ENCODE results near the gene ADAMTS7.
"Not testable (repeated sequence)": the region's sequence is repeated elsewhere in the genome, so short reads cannot be mapped to it uniquely, and the experiment has no call there.

Gene ADAMTS7

DNA sequence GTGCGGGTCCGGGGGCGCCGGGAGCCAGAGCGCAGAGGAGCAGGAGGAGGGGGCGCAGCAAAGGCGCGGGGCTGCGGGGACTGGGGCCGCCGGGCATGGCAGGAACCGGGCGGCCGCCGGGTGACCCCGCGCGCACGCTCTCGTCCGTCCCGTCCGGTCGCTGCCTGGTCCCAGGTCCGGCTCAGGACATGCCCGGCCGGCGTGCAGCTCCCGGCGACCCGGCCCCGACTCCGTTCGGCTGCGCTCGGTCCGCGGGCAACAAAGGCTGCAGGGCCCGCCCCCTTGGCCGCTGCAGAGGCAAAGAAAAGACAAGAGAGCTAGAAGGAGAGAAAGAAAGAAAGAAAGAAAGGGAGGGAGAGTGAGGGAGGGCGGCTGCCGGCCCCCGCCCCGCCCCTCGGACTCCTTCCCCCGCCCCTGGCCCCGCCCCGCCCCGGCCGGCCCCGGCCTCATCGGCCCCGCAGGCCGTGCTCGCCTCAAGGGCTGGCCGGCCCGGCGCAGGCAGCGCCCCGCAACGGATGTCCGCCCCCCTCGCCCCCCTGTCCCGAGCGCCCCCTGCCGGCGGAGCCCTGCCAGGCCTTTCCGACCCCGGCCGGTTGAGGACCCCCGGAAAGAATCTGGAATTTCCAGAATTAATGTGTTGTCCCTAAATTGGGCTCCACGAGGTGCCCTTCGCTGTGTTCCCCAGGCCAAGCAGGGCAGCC lies at the start of gene ADAMTS7:
Gene ADAMTS7 (minus strand): TSS at position 341 of the 701 bp plus-strand sequence. CDS start 244 bp downstream, at position 97.
- TF ChIP-seq Cebpa-rat (IDR thresholded peaks at IDR 0.05), result no peak
- Histone ChIP-seq H3K36me3 (peaks cover 0 to 4% (median 0%) of the 10 kb centered on the region in 11 experiments; a peak in 1 of 22 replicates), H3K4me2 (peak within 1 kb of the TSS; percentile 90 to 97 (median 94)), H3K9ac (peak within 1 kb of the TSS; percentile 79 to 89 (median 83)), H3K27ac (peak within 1 kb of the TSS; percentile 10 to 87 (median 83); a peak in 21 of 22 replicates), H3K9me3 (replicated peaks in 1 of 11) (no peaks in the 10 kb centered on the region), H3K4me3 (peak within 1 kb of the TSS; percentile 56 to 94 (median 86)), H3K4me1 (peaks cover 10 to 37% (median 29%) of the 10 kb centered on the region in 10 experiments; a peak in 19 of 20 replicates), H3K27me3 (peaks cover 0 to 18% (median 0%) of the 10 kb centered on the region in 11 experiments; a peak in 7 of 22 replicates), H4K20me1 (peaks cover 0 to 28% (median 15%) of the 10 kb centered on the region in 11 experiments; a peak in 12 of 22 replicates)

GRCh38 chr15:78859971-78860719 lies 48.9 kb upstream of the ADAMTS7 start:
- peak overlapping the region in 8 of 11 experiments; percentile 14 to 63 (median 48); a peak in 12 of 22 replicates for H3K27ac ChIP-seq
- peak overlapping the region; percentile 46 to 83 (median 75) for H3K4me2 ChIP-seq
- H3K27me3 ChIP-seq, result no peaks in the 10 kb centered on the region

GRCh38 chr15:78855746-78856145 lies 44.5 kb upstream of the ADAMTS7 start:
- Histone ChIP-seq H3K9me3 (replicated peaks in 1 of 11) (0 out of 22 replicates have a peak, but pooled peaks cover 0 to 4% (median 0%) of the 10 kb centered on the region in 11 experiments), H4K20me1 (no peaks in the 10 kb centered on the region), H3K27me3 (no peaks in the 10 kb centered on the region), H3K4me1 (peaks cover 0 to 4% (median 0%) of the 10 kb centered on the region in 10 experiments; a peak in 1 of 20 replicates), H3K27ac (no peak overlapping the region), H3K36me3 (no peaks in the 10 kb centered on the region), H3K4me3 (no peak overlapping the region), H3K9ac (no peak overlapping the region), H3K4me2 (no peak overlapping the region)
- no peak for TF ChIP-seq Cebpa-rat (IDR thresholded peaks at IDR 0.05)

More at GRCh38 chr15:78859971-78860719, 48.9 kb upstream of the ADAMTS7 start:
- Histone ChIP-seq H3K4me3 (peak overlapping the region; percentile 42 to 63 (median 56)), H3K4me1 (peaks cover 0 to 4% (median 0%) of the 10 kb centered on the region in 10 experiments; a peak in 1 of 20 replicates), H3K9ac (peak overlapping the region; percentile 9 to 73 (median 70); a peak in 20 of 22 replicates), H4K20me1 (no peaks in the 10 kb centered on the region), H3K9me3 (replicated peaks in 1 of 11) (no peaks in the 10 kb centered on the region), H3K36me3 (no peaks in the 10 kb centered on the region)
- TF ChIP-seq Cebpa-rat (IDR thresholded peaks at IDR 0.05), result no peak

GRCh38 chr15:78854833-78855372 lies 43.6 kb upstream of the ADAMTS7 start:
- Histone ChIP-seq H3K4me1 (peaks cover 0 to 2% (median 0%) of the 10 kb centered on the region in 10 experiments; a peak in 1 of 20 replicates), H3K9ac (no peak overlapping the region), H3K27me3 (no peaks in the 10 kb centered on the region), H3K4me3 (no peak overlapping the region), H3K4me2 (no peak overlapping the region), H4K20me1 (no peaks in the 10 kb centered on the region), H3K27ac (no peak overlapping the region), H3K9me3 (replicated peaks in 1 of 11) (0 out of 22 replicates have a peak, but pooled peaks cover 0 to 4% (median 0%) of the 10 kb centered on the region in 11 experiments), H3K36me3 (no peaks in the 10 kb centered on the region)
- no peak for TF ChIP-seq Cebpa-rat (IDR thresholded peaks at IDR 0.05)

DNA sequence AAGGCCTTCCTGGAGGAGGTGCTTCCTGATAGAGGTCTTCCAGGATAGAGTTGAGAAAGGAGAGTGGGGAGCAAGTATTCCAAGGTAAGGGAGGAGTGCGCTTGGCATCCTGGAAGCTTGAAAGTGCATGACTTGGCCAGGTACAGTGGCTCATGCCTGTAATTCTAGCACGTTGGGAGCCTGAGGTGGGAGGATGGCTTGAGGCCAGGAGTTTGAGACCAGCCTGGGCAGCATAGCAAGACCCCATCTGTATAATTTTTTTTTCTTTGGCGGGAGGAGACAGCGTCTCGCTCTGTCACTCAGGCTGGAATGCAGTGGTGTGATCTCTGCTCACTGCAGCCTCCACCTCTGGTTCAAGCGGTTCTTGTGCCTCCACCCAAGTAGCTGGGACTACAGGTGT lies 42.2 kb upstream of the ADAMTS7 start:
- TF ChIP-seq Cebpa-rat (IDR thresholded peaks at IDR 0.05), result no peak
- no peak overlapping the region for H3K9ac ChIP-seq
- no peaks in the 10 kb centered on the region for H3K36me3 ChIP-seq
- H3K4me3 ChIP-seq, result no peak overlapping the region
- H3K9me3 ChIP-seq (replicated peaks in 1 of 11), result 0 out of 22 replicates have a peak, but pooled peaks cover 0 to 4% (median 0%) of the 10 kb centered on the region in 11 experiments
- no peaks in the 10 kb centered on the region for H4K20me1 ChIP-seq
- H3K4me1 ChIP-seq, result no peaks in the 10 kb centered on the region
- H3K27me3 ChIP-seq, result no peaks in the 10 kb centered on the region
- no peak overlapping the region for H3K27ac ChIP-seq
- H3K4me2 ChIP-seq, result no peak overlapping the region

GRCh38 chr15:78850941-78851755 lies 39.9 kb upstream of the ADAMTS7 start:
- no peak for TF ChIP-seq Cebpa-rat (IDR thresholded peaks at IDR 0.05)
- Histone ChIP-seq H3K4me1 (no peaks in the 10 kb centered on the region), H3K9me3 (replicated peaks in 1 of 11) (0 out of 22 replicates have a peak, but pooled peaks cover 0 to 4% (median 0%) of the 10 kb centered on the region in 11 experiments), H3K27me3 (no peaks in the 10 kb centered on the region), H3K4me2 (no peak overlapping the region), H4K20me1 (no peaks in the 10 kb centered on the region), H3K36me3 (no peaks in the 10 kb centered on the region), H3K9ac (no peak overlapping the region), H3K4me3 (no peak overlapping the region), H3K27ac (no peak overlapping the region)

GRCh38 chr15:78850352-78850751 lies 39.1 kb upstream of the ADAMTS7 start:
- no peak overlapping the region for H3K9ac ChIP-seq
- H3K27me3 ChIP-seq, result no peaks in the 10 kb centered on the region
- H4K20me1 ChIP-seq, result no peaks in the 10 kb centered on the region
- H3K9me3 ChIP-seq (replicated peaks in 1 of 11), result 0 out of 22 replicates have a peak, but pooled peaks cover 0 to 4% (median 0%) of the 10 kb centered on the region in 11 experiments
- no peak overlapping the region for H3K27ac ChIP-seq
- H3K36me3 ChIP-seq, result no peaks in the 10 kb centered on the region
- H3K4me1 ChIP-seq, result no peaks in the 10 kb centered on the region
- TF ChIP-seq Cebpa-rat (IDR thresholded peaks at IDR 0.05), result no peak
- no peak overlapping the region for H3K4me3 ChIP-seq
- no peak overlapping the region for H3K4me2 ChIP-seq

DNA sequence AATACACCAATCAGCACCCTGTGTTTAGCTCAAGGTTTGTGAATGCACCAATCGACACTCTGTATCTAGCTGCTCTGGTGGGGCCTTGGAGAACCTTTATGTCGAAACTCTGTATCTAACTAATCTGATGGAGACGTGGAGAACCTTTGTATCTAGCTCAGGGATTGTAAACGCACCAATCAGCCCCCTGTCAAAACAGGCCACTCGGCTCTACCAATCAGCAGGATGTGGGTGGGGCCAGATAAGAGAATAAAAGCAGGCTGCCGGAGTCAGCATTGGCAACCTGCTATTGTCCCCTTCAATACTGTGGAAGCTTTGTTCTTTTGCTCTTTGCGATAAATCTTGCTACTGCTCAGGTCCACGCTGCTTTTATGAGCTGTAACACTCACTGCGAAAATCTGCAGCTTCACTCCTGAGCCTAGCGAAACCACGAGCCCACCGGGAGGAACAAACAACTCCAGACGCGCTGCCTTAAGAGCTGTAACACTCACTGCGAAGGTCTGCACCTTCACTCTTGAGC lies 36.2 kb upstream of the ADAMTS7 start:
- not testable (repeated sequence) for H3K36me3 ChIP-seq; H4K20me1 ChIP-seq; H3K27me3 ChIP-seq; H3K9me3 ChIP-seq (replicated peaks in 1 of 11); H3K27ac ChIP-seq; H3K4me3 ChIP-seq; H3K4me2 ChIP-seq; H3K4me1 ChIP-seq; H3K9ac ChIP-seq

DNA sequence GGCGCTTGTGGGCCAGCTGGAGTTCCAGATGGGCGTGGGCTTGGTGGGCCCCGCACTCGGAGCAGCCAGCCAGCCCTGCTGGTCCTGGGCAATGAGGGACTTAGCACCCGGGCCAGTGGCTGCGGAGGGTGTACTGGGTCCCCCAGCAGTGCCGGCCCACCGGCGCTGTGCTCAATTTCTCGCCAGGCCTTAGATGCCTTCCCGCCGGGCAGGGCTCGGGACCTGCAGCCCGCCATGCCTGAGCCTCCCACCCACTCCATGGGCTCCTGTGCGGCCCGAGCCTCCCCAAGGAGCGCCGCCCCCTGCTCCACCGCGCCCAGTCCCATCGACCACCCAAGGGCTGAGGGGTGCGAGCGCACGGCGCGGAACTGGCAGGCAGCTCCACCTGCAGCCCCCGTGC lies 35.6 kb upstream of the ADAMTS7 start:
- H3K27ac ChIP-seq; H3K4me1 ChIP-seq; H3K9me3 ChIP-seq (replicated peaks in 1 of 11); H3K27me3 ChIP-seq; H3K4me3 ChIP-seq; H3K36me3 ChIP-seq; H3K9ac ChIP-seq; H4K20me1 ChIP-seq; H3K4me2 ChIP-seq: not testable (repeated sequence)

Data from BLaER1 treated with 17β-estradiol and CSF1 and Interleukin-3, amounts not matched to agents 10 nM and 100 nM (cell line).